Lung microvascular endothelial cell (primary cell): ENCODE measurements around the gene ZNF175. TPM values are rescaled to one million over a fixed set of nuclear protein-coding genes. Genes with fewer than 3 reads are reported as not detected.

ENCODE experiments used
- DNase-seq, 2 donors: peaks; one replicate each; pipeline versions ENCODE4 v3.0.0 to v3.0.0-alpha.2; 2010; ENCODE audit warnings: low read depth in 2 of 2
- total RNA-seq: library from RNA; depleted of rRNA; stranded (reverse); fragments of >200 nt; gene quantifications from 2 replicates; pipeline ENCODE4 v1.2.1, GENCODE V29; 2014

Gene ZNF175
- 2.4 and 3.4 TPM in 2 replicates for total RNA-seq

DNA sequence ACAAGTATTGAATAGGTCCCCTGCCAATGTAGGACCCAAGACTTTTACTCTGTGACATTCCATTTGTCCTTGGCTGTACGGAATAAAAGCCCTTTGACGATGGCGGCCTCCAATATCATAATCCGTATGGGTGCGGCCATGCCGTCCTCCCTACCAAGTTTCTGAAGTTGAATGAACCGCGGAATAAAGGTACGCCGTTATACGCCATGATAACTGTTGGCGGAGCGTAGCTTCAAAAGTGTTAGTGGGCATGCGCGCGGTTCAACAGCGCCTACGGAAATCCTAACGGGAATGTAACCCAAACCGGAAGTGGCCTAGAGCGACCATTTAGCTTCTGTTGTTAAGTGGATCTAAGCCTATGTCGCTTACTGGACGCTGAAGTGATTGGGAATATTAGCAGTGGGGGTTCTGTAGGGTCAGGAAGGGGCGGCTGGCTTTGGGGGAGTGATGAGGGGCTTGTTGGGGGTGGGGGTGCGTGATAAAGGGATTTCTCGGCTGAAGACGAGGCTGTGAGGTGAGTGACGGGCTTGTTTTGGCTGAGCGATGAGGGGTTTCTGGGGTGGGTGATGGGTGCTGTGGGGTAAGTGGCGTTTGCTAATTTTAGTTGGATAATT, at the start of gene ZNF175:
Gene ZNF175 (plus strand): TSS at position 322 of the 614 bp plus-strand sequence. CDS start 2,047 bp downstream, outside the sequence.
- DNase-seq: peak; percentile 97 to 98

DNA sequence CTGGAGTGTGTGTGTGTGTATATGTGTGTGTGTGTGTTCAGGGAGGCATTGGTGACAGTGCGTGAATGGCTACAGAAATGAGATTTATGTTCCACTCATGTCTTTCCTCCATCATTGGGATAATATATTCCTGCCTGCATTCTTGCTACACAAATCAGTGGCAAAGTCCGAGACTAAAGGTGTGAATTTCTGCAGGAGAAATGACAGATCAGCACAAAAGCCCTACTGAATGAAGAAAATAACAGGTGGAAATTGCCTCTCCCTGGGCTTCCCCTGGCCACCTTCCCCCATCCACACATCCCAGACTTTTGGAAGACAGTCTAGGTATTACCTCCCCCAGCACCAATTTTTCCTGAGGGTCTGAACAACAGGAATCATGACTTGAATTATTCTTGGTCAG, 49.7 kb upstream of the ZNF175 start:
- no peak for DNase-seq

DNA sequence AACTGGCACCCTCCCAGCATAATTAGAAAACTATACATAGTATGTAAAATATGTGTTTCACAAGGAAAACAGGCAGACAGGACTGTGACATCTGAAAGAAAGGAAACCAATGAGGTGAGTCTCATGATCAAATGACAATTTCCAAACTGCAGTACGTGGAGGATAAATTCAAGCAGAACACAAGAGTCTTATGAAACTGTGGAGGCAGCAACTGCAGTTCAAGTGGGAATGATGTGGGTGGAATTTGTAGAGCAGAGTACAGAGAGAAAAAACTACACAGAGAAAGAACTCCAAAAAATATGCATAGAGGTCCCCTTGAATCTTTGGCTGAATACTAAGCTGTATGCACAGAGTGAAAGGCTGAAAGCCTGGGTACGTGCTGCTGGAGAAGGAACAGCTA, 49.3 kb upstream of the ZNF175 start:
- no peak for DNase-seq

DNA sequence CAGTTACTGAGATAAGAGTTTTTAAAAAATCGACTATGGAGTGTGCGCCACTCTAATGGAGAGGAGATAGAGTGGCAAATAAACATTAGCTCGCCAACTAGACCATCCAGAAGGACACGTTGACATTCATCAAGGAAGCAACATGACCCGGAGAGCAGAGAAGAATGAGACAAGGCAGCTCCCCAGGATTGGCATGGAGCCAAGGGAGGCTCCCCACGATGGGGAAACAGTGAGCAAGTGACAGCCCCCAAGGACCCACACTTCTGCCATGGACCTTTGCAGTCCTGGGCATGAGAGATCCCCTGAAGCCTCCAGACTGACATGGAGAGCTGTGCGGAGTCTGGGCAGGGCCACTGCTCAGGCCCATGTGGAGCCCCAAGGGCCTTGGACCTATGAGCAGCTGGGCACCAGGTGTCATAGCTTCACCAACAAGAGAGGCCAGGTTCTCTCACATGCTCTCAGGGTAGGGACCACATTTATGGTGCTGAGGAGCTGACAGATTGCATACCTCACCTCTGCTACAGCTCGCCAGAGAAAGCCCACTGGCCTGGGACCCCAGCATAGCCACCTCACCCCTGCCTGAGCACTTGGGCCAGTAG, 46.3 kb upstream of the ZNF175 start:
- no peak for DNase-seq

DNA sequence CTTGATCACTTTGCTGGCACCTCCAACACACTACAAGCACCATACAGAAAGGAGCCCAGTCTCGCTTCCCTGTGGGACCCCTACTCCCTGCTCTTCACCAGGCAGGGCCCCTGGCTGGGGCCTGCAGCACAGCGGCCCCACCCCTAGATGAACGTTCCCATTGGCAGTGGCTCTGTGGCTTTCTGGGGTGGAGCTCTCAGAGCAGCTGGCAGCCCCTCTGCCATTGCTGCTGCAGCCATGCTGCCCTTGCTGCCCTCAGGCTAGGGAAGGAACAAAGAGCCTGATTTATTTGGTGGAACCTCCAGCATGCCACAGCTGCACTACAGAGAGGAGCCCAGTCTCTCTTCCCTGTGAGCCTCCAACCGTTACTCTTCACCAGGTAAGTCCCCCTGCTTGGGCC, 45.4 kb upstream of the ZNF175 start:
- no peak for DNase-seq

DNA sequence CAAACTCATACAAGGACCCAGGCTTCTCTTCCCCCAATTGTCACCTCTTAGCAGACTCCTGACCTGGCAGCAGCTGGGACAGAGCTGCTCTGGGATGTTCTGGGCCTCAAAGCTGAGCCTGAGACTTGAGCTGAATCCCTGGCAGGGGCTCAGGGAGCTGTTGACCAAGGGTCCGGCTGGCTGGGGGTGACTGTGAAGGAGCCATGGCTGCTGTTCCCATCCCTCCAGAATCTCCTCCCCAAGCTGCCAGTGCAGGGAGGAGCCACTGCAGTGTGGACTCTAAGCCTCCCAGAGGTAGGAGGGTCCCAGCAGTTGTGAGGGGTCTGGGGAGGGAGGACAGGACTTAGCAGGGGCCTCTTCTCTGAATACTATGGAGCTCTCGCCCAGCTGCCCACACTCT, 41.8 kb upstream of the ZNF175 start:
- no peak for DNase-seq

DNA sequence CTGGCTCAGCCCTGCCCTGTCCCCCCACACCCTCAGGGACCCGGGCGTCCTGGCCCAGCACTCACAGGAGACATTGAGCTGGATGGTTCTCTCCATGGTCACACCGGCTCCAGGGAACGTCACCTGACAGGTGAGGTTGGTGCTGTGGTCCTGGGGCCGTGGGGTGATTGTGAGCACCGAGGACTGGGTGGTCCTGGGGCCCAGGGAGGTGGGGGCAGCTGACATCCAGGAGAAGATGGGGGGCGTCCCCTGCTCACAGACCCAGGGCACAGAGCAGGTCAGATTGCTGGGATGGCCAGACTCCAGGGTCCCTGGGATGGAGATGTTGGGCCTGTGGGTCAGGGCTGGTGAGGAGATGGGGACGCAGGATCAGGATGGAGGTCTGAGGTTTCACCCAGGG, 40.5 kb upstream of the ZNF175 start:
- no peak for DNase-seq

DNA sequence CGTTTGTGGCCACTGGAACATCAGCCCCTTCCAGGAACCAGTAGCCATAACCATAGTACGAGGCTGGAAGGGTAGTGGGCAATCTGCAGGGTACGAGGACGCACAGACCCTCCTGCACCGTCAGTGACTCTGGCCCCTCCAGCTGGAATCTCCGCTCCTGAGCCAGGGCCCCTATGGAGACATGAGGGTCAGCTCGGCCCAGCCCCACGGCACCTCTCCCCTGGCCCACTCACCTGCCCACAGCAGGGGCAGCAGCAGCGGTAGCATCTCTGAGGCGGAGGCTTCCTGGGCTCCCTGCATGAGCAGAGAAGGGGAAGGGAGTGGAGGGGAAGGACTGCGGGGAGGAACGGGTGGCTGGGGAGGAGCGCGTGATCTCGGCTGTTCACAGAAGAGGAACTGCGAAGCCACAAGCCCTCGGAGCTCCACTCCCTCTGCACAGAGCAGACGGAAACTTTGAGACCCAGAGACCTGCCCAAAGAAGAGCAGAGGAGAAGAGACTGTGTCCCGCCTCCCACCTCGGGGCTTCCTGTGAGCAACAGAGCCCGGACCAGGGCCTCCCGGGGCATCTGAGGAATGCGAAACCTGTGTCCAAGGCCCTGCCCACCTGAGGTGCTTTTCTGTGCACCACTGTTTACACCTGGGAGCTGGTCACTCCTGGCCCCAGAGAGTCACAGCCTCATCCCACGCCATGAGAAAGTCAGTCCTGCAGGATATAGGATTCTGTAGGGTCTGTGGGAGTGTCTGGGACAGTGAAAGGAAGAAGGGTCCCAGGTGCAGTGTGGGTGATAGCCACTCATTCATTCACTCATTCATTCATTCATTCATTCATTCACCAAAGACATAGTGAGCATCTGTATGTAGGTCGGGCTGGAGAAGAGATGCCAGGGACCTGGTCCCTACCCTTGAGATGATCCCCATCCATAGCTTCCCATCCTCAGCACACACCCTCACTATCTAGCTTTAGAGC, 39.5 kb upstream of the ZNF175 start, which contains the start of gene SIGLEC6:
Gene SIGLEC6 (minus strand): TSS at position 322 of the 967 bp plus-strand sequence. CDS start 22 bp downstream, at position 300.
- no peak for DNase-seq

DNA sequence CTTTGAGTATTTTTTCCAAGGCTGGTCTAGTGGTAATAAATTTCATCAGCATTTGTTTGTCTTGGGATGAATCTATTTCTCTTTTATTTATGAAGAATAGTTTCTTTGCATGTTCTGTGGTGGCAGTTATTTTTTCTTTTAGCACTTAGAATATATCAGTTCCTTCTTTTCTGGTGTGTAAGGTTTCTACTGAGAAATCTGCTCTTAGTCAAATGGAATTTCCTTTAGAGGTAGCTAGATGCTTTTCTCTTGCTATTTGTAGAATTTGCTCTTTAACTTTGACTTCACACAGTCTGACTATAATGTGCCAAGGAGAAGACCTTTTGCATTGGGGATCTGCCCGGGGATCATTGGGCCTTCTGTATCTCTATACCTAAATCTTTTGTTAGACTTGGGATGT, 35.5 kb upstream of the ZNF175 start:
- no peak for DNase-seq

DNA sequence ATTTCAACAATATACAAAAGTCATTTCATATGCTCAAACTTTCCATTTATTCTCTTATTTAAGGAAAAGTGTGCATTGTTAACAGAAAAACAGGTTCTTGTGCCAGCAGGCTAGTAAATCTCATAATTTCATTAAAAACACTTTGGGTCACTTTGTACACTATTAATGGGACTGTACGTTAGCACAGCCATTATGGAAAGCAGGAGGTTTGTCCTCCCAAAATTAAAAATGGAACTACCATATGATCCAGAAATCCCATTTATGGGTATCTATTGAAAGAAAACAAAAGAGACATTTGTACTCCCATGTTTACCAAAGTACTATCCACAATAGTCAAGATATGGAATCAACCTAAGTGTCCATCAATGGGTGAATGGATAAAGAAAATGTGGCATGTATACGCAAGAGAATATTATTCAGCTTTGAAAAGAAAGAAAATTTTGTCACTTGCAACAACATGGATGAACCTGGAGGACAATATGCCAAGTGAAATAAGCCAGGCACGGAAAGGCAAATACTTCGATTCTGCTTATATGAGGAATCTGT, 31.2 kb upstream of the ZNF175 start:
- DNase-seq: no peak

DNA sequence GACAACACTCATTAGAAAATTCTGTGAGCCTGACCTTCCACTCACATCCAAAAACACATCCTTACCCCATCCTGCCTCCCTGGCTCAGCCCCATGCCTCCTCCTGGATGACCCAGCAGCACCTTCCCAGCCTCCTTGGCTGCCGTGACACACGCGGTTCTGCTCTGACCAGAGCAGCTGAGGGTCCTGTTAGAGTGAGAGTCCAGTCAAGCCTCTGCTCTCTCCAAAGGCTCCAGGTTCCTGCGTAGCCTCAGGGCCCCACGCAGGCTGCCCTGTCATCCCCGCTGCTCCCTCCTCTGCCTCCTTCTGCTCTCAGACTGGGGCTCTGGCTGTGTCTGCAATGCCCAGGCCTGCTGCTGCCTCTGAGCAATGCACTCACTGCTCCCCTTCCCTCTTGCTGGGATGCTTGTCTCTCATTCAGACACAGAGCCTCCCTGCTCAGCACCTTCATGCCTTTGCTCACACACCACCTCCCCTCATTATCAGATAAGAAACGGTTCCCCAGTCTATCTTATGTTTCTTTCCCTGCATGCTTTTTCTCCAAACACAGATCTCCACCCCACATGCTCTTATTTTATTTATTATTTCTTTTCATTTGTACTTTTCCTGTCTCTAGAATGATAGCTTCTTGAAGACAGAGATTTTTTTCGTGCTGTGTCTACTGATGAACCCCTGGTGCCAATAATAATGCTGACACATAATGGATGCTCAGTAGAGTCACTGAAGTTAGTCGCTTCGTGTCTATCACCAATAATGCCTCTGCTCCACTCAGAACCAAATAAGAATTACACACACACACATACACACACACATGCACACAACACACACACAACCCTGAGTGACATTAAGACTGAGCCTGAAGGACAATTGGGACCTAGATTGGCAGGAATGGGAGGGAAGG, 29.4 kb upstream of the ZNF175 start:
- DNase-seq: no peak

DNA sequence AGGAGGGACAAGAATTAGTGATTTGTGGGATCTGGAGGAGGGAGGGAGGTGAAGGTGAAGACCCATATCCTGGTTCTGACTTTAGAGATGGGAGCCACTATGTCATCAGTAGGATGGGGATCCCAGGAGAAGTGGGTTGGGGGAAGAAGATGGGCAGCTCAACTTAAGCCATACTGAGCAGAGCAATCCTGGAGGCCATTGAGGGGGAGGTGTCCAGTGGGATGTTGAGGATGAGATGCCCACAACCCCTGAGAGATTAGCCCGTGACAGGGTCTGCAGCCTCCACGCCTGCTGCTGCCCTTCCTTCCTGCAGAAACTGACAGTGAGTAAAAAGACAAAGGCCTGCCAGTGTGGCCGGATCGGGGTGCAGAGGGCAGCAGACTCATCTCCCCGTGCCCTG, 28.4 kb upstream of the ZNF175 start:
- DNase-seq: no peak

DNA sequence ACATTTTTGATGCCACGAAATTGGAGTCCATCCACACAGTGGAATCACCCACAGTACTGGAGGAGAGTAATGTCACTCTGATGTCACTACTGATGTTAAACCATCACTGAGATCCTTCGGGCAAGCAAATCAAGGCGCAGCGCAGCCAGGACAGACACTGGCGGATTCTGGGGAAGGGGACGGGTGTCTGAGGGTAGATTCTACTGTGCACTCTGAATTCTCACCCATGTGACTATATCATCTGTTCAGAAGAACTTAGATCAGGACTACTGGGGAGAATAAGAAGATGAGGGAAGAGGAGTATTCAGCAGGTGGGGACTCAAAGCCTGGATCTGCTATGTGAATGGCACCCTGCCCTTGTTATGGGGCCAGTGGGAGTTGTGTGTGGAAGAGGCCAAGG, 27.0 kb upstream of the ZNF175 start:
- no peak for DNase-seq

DNA sequence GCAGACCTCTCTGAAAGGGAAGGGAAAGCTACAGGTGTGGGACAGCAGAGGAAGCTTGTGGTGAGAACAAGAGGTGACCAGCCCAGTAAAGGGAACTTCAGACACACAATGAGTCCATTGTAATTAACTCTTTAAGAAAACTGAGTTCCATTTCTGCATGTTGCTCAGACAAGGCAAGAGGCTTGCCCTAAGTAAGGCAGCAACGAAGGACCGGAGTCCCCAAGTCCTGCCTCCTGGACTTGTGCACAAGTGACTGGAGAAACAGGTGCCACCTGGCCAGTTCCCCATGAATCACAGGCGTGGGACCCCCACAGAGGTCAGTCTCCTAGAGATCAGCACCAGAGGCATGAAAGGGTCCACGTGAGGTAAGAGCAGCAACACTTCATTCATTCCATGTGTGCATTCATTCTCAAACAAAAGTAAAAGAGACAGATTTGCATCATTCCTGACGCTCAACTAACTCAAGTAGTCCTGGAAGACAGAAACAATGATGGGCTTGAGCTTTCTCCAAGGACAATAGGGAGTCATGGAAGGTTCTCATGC, 24.9 kb upstream of the ZNF175 start:
- DNase-seq: no peak

DNA sequence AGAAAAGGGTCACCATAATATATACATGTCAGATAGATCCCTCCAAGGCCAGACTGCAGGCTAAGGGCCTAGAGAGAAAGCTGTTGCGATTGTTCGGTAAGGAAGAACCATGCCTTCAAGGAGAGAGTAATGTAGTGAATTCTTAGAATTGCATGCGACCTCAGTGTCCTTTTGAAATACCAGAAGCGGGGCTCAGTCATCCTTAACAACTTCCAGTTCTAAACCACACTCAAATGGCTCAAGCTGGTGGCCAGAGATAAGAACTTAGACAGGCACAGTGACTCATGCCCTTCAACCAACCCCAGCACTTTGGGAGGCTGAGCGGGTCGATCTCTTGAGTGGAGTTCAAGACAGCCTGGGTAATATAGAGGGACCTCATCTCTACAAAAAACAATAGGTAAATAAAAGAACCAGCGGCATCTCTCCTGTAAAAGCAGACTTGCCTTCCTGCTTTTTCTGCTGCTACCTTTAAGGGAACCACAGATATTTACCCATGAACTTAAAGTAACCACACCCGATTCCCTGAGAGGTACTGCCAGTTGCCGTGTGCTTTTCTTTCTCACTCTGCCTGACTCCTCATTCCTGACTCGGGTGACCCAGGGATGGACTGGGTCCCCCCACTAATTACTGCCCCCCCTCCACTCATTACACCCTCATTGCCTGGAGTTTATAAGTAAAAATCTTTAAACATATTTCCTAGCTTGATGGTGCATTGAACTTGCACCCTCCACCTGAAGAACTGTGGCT, 24.3 kb upstream of the ZNF175 start:
- peak; percentile 12 to 95 for DNase-seq

DNA sequence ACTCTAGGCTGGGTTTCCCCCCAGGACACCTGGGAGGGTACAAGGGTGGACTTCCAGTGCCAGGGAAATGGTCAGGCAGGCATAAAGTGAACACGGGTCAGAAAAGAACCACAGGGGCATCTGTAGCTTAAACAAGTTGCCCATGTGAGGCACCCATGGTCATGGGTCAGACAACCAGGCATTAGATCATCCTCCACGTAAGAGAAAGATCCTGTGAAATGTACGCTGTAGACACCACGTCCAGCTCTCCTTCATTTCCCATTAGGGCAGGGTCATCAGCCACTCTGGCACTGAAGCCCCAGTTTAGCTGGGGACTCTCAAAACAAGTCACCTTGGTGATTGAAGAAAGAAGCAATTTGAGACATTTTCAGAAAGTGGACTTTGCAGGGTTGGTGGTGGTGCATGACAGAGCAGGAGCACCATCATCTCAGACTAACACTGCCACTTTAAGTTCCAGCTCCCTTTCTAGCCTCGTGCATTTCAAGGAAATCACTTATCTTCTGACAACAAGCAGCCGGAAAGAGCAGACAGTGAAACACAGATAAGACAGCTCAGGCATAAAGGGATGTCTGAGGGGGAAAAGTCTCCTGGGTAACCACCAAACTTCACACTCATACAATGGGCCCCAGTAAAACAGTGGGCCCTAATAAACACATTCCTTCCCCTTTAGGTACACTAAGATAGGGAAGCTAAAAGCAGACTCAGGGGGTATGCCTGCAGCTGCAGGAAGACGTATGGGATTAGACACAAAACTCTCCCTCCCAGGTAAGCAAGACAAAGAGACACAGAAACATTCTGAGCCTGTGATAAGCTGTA, 23.5 kb upstream of the ZNF175 start:
- peak in 1 of 2 donors; percentile 74 for DNase-seq

DNA sequence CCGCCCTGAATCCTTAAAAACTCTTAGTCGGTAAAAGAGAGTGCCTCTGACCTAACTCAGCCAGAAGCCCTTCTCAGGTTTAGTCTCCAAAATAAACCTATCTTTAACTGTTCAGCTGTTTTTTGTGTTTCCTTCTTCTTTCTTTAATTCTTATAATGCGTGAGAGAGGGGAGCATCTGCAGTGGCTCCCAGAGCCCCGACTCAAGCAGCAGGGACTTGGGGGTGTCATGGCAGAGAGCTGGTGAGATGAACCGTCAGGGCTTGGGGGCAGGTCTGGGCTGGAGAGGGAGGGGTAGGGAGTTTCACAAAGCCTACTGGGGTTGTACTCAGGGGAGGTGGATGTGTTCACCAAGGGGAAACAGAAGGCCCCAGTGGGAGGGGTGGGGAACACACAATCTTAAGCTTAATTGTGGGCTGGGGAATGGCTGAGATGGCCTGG, 22.9 kb upstream of the ZNF175 start:
- DNase-seq: no peak

DNA sequence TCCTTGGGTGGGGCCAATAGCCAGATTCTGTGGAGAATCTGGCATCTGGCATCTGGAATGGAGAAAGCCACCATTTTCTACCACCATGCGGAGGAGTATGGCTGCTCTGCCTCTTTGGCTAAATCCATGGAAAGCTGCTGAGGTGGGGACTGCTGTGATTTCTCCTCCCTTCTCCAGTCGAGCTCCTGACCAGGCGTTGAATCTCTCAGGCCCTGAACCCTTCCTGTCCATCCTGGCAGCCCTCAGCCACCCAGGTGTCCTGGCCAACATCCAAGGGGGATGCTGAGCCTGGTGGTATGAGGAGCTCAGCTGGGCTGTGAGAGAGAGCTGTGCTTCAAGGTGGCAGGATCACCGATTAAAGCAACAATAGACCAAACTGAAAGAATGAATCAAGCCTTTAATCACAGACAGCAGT, 22.2 kb upstream of the ZNF175 start:
- DNase-seq: no peak
